ENCODE data around the gene HGF. TPM values are rescaled to one million over a fixed set of nuclear protein-coding genes. Genes with fewer than 3 reads are reported as not detected.

Gene HGF
- total RNA-seq, 4 donors from 2014 or later, result 4.7 to 13.6 (median 8.5) TPM

DNA sequence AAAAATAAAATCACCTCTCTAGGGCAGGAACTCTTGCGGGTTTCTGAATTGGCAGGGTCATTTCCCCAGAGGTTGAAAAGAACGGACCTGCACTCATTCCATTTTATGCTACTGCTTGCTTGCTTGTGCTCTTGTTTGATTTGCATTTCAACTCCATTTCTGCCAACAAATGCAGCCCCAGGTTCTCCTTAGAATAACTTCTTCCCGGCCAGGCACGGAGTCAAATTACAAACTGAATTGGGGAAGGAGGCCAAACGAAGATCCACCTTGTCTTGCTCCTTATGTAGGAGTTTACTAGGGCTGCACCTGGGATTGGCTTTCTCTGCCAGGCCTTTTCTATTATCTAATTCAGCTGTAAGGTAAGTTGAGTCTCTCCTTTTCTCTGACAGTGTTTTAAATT lies 79.6 kb downstream of the HGF start:
- H3K4me1 ChIP-seq, result peaks cover 0 to 18% (median under 1%) of the 10 kb centered on the region in 3 donors
- ATAC-seq, result no peak
- no peaks in the 10 kb centered on the region for H3K36me3 ChIP-seq
- 13 to 36% methylated on average over 5 of the region's 5 CpGs for WGBS, 2 donors (ENCODE audit: low coverage in 1 of 2)
- no peak overlapping the region for H3K27ac ChIP-seq
- TF ChIP-seq POLR2A (IDR thresholded peaks at IDR 0.05), result no peak
- TF ChIP-seq CTCF (IDR thresholded peaks at IDR 0.05), result no peak
- TF ChIP-seq EP300 (IDR thresholded peaks at IDR 0.05), result no peak
- no peaks in the 10 kb centered on the region for H3K27me3 ChIP-seq
- no peak overlapping the region for H3K4me3 ChIP-seq
- H3K9me3 ChIP-seq, result no peaks in the 10 kb centered on the region

DNA sequence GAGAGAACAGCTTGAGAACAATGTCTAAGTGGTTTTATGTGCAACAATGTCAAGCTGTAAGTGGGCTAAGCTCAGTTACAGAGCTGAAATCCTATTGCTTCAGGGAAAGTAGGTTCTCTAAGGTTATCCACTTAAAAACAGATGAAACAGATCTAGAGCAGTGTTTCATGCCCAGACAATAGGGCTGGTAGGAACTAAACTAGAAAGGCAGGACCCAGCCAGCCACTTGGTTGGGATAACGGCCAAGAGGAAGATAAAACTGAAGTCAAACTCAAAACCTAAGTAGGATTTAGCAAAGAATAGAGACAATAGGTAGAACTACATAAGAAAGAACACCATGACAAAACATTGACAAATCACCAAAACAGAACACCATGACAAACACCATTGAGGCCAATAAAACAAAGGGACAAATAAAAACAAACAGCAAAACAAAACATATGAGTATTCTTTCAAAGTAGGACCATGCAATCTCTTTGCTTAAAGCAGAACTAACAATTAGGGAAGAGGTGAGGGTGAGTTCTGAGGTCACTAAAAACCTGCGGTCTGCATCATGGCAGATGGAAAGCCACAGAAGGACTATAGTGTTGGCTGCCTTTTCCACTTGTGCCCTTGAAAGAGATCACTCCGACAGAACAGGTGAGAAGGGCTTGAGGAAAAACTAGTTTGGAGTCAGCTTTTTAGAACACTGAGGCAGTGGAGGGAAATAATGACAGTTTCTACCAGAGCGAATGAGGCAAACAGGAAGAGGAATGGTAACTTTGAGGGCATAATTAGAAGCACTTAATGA lies 81.0 kb downstream of the HGF start:
- no peak for ATAC-seq
- 88 to 97% methylated on average over 3 to 4 of the region's 4 CpGs for WGBS, 2 donors (ENCODE audit: low coverage in 1 of 2)
- no peak overlapping the region for H3K4me3 ChIP-seq

DNA sequence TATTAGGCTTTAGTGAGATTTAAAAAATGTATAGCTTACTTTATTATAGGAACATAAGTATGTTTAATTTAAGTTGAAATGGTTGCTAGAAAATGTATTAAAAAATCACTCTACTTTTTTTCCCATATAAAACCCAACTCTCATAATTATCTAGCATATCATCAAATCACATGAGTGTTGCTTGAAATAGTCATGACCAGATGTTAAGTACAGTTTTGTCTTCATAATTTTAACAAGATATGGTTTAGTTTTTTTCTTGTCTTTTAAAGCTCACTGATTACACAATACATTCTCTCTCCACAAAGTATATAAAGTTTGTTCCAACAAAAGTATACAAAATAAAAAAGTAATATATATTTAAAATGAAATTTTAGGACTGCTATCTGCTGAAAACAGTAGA lies 82.8 kb downstream of the HGF start:
- no peak overlapping the region for H3K27ac ChIP-seq
- H3K4me3 ChIP-seq, result no peak overlapping the region
- ATAC-seq, result no peak
- TF ChIP-seq CTCF (IDR thresholded peaks at IDR 0.05) (no peak), POLR2A (IDR thresholded peaks at IDR 0.05) (no peak), POLR2AphosphoS5 (IDR thresholded peaks at IDR 0.05) (no peak), EP300 (IDR thresholded peaks at IDR 0.05) (no peak)
- no peaks in the 10 kb centered on the region for H3K36me3 ChIP-seq
- H3K9me3 ChIP-seq, result no peaks in the 10 kb centered on the region
- H3K27me3 ChIP-seq, result no peaks in the 10 kb centered on the region
- peaks cover 0 to 28% (median 3%) of the 10 kb centered on the region in 3 donors for H3K4me1 ChIP-seq

More for the DNA sequence above, 81.0 kb downstream of the HGF start:
- Histone ChIP-seq H3K27ac (no peak overlapping the region), H3K27me3 (no peaks in the 10 kb centered on the region), H3K36me3 (no peaks in the 10 kb centered on the region), H3K9me3 (no peaks in the 10 kb centered on the region), H3K4me1 (peaks cover 0 to 28% (median 3%) of the 10 kb centered on the region in 3 donors)
- no peak for TF ChIP-seq EP300 (IDR thresholded peaks at IDR 0.05)
- no peak for TF ChIP-seq CTCF (IDR thresholded peaks at IDR 0.05)
- no peak for TF ChIP-seq POLR2AphosphoS5 (IDR thresholded peaks at IDR 0.05)
- TF ChIP-seq POLR2A (IDR thresholded peaks at IDR 0.05), result no peak

DNA sequence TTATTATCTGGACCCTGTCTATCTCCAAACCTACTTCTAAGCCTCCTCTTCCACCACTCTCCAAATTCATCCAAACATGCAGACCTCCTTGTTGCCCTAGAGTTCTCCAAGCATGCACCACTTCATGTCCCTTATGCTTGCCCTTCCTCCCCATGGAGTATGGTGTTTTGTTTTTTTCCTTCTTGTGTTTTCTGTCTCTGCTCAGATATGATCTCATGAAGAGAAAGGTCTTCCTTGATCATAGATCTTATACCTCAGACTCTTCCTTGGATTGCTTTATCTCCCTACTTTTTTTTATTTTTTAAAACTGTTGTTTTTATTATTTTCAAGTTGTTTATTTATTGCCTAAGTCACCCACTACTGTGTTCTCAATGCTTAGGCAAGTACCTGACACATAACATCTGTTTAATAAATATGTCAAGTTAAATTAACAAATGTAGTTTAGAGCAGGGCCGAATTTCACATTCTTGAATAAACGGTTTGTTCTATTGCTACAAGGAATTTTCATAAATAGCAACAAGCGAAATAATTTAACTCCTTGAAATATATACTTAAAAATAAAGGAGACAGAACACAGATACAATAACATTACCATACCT lies 84.5 kb downstream of the HGF start:
- Histone ChIP-seq H3K4me3 (no peak overlapping the region), H3K27me3 (no peaks in the 10 kb centered on the region), H3K4me1 (peaks cover 0 to 22% (median 3%) of the 10 kb centered on the region in 3 donors), H3K36me3 (no peaks in the 10 kb centered on the region), H3K9me3 (no peaks in the 10 kb centered on the region), H3K27ac (peak overlapping the region; percentile 59 to 73 (median 64))
- TF ChIP-seq POLR2A (IDR thresholded peaks at IDR 0.05) (no peak), EP300 (IDR thresholded peaks at IDR 0.05) (no peak), POLR2AphosphoS5 (IDR thresholded peaks at IDR 0.05) (peak; percentile 13), CTCF (IDR thresholded peaks at IDR 0.05) (no peak)
- 11 to 37% methylated on average over 3 of the region's 3 CpGs for WGBS, 2 donors (ENCODE audit: low coverage in 1 of 2)
- ATAC-seq, result peak; percentile 50

All from gastroesophageal sphincter (tissue), 4 donors.